Right lobe of liver (tissue), 6 donors: ENCODE measurements around the gene VPS52. TPM values are rescaled to one million over a fixed set of nuclear protein-coding genes. Genes with fewer than 3 reads are reported as not detected.

Source experiments
- ATAC-seq, 4 donors: fragments of 200-7000 bp; cut with Tn5 transposase; one replicate each; pipeline ENCODE4 v1.9.1; 2020; ENCODE audit warnings: mild to moderate bottlenecking in 4 of 4, moderate library complexity in 4 of 4
- DNase-seq, 3 donors: peaks; one replicate each; pipeline ENCODE4 v3.0.0-alpha.2; 2020
- H3K27ac ChIP-seq, 3 donors: fragments of 200-600 bp; one replicate each; pipeline ENCODE4 v1.8.0; 2022
- H3K27me3 ChIP-seq, 2 donors: fragments of 200-600 bp; one replicate each; pipeline ENCODE4 v1.8.0; 2022
- H3K36me3 ChIP-seq, 4 donors: fragments of 200-600 bp; sonication (generic) in 1 of 4; one replicate each; pipeline versions ENCODE4 v1.5.1 to v1.8.0; 2017 to 2022; ENCODE audit warnings: control low read depth in 1 of 4
- H3K4me1 ChIP-seq, 4 donors: fragments of 200-600 bp; sonication (generic) in 1 of 4; one replicate each; pipeline versions ENCODE4 v1.5.1 to v1.8.0; 2017 to 2022; ENCODE audit warnings: control low read depth in 1 of 4
- H3K4me3 ChIP-seq, 3 donors: fragments of 200-600 bp; one replicate each; pipeline ENCODE4 v1.8.0; 2022
- H3K9me3 ChIP-seq, 4 donors: fragments of 200-600 bp; sonication (generic) in 1 of 4; one replicate each; pipeline versions ENCODE4 v1.5.1 to v1.8.0; 2017 to 2022; ENCODE audit warnings: control low read depth in 1 of 4
- POLR2A ChIP-seq: fragments of 450-650 bp; IDR thresholded peaks from one replicate; pipeline ENCODE4 v1.6.1; 2017; ENCODE audit warnings: antibody characterized with exemption, mild to moderate bottlenecking
- WGBS: methylation state at CpG from one replicate; pipeline ENCODE4 v1.1.6; 2018; ENCODE audit warnings: low coverage, low lambda C conversion rate; ENCODE audit not compliant: insufficient coverage; ENCODE audit errors: missing lambda C conversion rate; 5-methylcytosine and 5-hydroxymethylcytosine counted together
- intact Hi-C, 2 donors: fragments of 100-400 bp; cut with DNase I; formaldehyde crosslinking; loops; one replicate each; pipeline versions ENCODE4 v1.11.2 to v1.14.1; 2022
- total RNA-seq, 6 experiments: library from RNA; depleted of rRNA in 2 of 6; stranded (reverse); fragments of >200 nt in 2 of 6; fragmentation: NEBNext Ultra II Directional in 3 of 6; extraction: Animal tissue kit (Norgen Biotek cat#: 25700) in 3 of 6; gene quantifications; one replicate each; pipeline versions ENCODE4 v1.1.0 to v1.2.4, GENCODE V29; 2016 to 2023
- TF ChIP-seq, protein P1 (sequence below), 4 donors: fragments of 200-600 bp in 3 of 4; fragments of 450-650 bp in 1 of 4; IDR thresholded peaks; one replicate each; pipeline versions ENCODE4 v1.5.1 to v1.8.0; 2016 to 2022; ENCODE audit warnings: antibody characterized with exemption in 4 of 4, mild to moderate bottlenecking in 2 of 4
- donor health status: DM: no; HTN: yes; CAD: no.
- donor health status: DM: no; HTN: no; CAD: no.
- donor health status: DM: no; HTN: no; CAD: no.
- donor health status: DM: no; HTN: yes; CAD: no.
- donor health status: DM: no; HTN: yes; CAD: no.

The VPS52 gene
- total RNA-seq, 6 experiments from 2014 or later, result 16.4 to 35.1 (median 27.5) TPM

GRCh38 chr6:33204415-33205190, 67.1 kb downstream of the VPS52 start, which contains the start of gene HSD17B8:
HSD17B8 (plus strand) TSS chr6:33204655; CDS start chr6:33204669, 14 bp downstream.
- DNase-seq (peak; percentile 97), ATAC-seq (peak; percentile 69 to 80 (median 72))
- Histone ChIP-seq H3K27me3 (no peaks in the 10 kb centered on the region), H3K4me1 (peaks cover 3 to 42% (median 13%) of the 10 kb centered on the region in 4 donors), H3K27ac (peak within 1 kb of the TSS in 2 of 3 donors; percentile 65 to 67), H3K9me3 (no peaks in the 10 kb centered on the region), H3K36me3 (peaks cover 0 to 21% (median 10%) of the 10 kb centered on the region in 4 donors), H3K4me3 (peak within 1 kb of the TSS; percentile 52 to 79 (median 65))
- intact Hi-C loops, result no loop called here
- peak; percentile 67 for TF ChIP-seq POLR2A
- TF ChIP-seq, protein P1, sequence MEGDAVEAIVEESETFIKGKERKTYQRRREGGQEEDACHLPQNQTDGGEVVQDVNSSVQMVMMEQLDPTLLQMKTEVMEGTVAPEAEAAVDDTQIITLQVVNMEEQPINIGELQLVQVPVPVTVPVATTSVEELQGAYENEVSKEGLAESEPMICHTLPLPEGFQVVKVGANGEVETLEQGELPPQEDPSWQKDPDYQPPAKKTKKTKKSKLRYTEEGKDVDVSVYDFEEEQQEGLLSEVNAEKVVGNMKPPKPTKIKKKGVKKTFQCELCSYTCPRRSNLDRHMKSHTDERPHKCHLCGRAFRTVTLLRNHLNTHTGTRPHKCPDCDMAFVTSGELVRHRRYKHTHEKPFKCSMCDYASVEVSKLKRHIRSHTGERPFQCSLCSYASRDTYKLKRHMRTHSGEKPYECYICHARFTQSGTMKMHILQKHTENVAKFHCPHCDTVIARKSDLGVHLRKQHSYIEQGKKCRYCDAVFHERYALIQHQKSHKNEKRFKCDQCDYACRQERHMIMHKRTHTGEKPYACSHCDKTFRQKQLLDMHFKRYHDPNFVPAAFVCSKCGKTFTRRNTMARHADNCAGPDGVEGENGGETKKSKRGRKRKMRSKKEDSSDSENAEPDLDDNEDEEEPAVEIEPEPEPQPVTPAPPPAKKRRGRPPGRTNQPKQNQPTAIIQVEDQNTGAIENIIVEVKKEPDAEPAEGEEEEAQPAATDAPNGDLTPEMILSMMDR (IDR thresholded peaks at IDR 0.05), result no peak
- 0% methylated on average over 19 of the region's 48 CpGs for WGBS

GRCh38 chr6:33204165-33204414, 67.6 kb downstream of the VPS52 start:
- Histone ChIP-seq H3K36me3 (peaks cover 0 to 20% (median 9%) of the 10 kb centered on the region in 4 donors), H3K27ac (peak overlapping the region in 1 of 3 donors; percentile 65), H3K4me3 (peak overlapping the region in 2 of 3 donors; percentile 52 to 79), H3K27me3 (no peaks in the 10 kb centered on the region), H3K4me1 (peaks cover 3 to 45% (median 15%) of the 10 kb centered on the region in 4 donors), H3K9me3 (no peaks in the 10 kb centered on the region)
- TF ChIP-seq, protein P1 (IDR thresholded peaks at IDR 0.05), result no peak
- no peak for TF ChIP-seq POLR2A
- 1% methylated on average over 4 of the region's 4 CpGs for WGBS
- peak in 1 of 3 donors; percentile 36 for DNase-seq
- intact Hi-C loops, result no loop called here
- no peak for ATAC-seq

- H3K27ac ChIP-seq, result peak overlapping the region in 1 of 3 donors; percentile 2
- TF ChIP-seq, protein P1 (IDR thresholded peaks at IDR 0.05), result no peak
- TF ChIP-seq POLR2A, result no peak
- DNase-seq (peak in 1 of 3 donors; percentile 29), ATAC-seq (no peak)
- no peaks in the 10 kb centered on the region for H3K9me3 ChIP-seq
- H3K4me3 ChIP-seq, result no peak overlapping the region
- no peaks in the 10 kb centered on the region for H3K27me3 ChIP-seq
- H3K4me1 ChIP-seq, result peaks cover 3 to 44% (median 17%) of the 10 kb centered on the region in 4 donors
- H3K36me3 ChIP-seq, result peaks cover 0 to 20% (median 9%) of the 10 kb centered on the region in 4 donors
- 93% methylated on average over 4 of the region's 7 CpGs for WGBS
- intact Hi-C loops, result no loop called here
Measured at GRCh38 chr6:33203443-33204164, 68.1 kb downstream of the VPS52 start.

GRCh38 chr6:33202799-33203198, 68.9 kb downstream of the VPS52 start:
- intact Hi-C loops, result no loop called here

More at GRCh38 chr6:33202799-33203198, 68.9 kb downstream of the VPS52 start:
- Histone ChIP-seq H3K4me3 (no peak overlapping the region), H3K4me1 (peaks cover 3 to 51% (median 20%) of the 10 kb centered on the region in 4 donors), H3K27ac (no peak overlapping the region), H3K27me3 (no peaks in the 10 kb centered on the region), H3K9me3 (no peaks in the 10 kb centered on the region), H3K36me3 (peaks cover 0 to 20% (median 9%) of the 10 kb centered on the region in 4 donors)
- TF ChIP-seq POLR2A, result no peak
- TF ChIP-seq, protein P1 (IDR thresholded peaks at IDR 0.05), result no peak
- peak in 1 of 3 donors; percentile 37 for DNase-seq
- 93% methylated on average over 3 of the region's 6 CpGs for WGBS
- ATAC-seq, result no peak
